Prostate gland (tissue), 2 donors: Measurements from ENCODE around the gene IFT27. TPM values are rescaled to one million over a fixed set of nuclear protein-coding genes. Genes with fewer than 3 reads are reported as not detected.

Experiments used
- DNase-seq: peaks from one replicate; pipeline ENCODE4 v3.0.0-alpha.2; 2019; ENCODE audit warnings: low spot score
- H3K27ac ChIP-seq, 2 donors: fragments of 200-600 bp; sonication (generic); 2 replicates each; pipeline ENCODE4 v1.5.1; 2017 to 2019
- H3K27me3 ChIP-seq: fragments of 200-600 bp; sonication (generic); replicated peaks from 2 replicates; pipeline ENCODE4 v1.5.1; 2019; ENCODE audit not compliant: insufficient read depth
- H3K36me3 ChIP-seq, 2 donors: fragments of 200-600 bp; sonication (generic); 1 replicate in 1 of 2; 2 replicates in 1 of 2; pipeline versions ENCODE4 v1.5.1 to v1.8.1; 2017 to 2019
- H3K4me1 ChIP-seq: fragments of 200-600 bp; sonication (generic); replicated peaks from 2 replicates; pipeline ENCODE4 v1.5.1; 2019
- H3K4me3 ChIP-seq, 2 donors: fragments of 200-600 bp; sonication (generic); 2 replicates each; pipeline ENCODE4 v1.5.1; 2017 to 2019
- H3K9me3 ChIP-seq: fragments of 200-600 bp; sonication (generic); 2 replicates; pipeline ENCODE4 v1.5.1; 2017
- POLR2A ChIP-seq: fragments of 450-650 bp; IDR thresholded peaks from one replicate; pipeline ENCODE4 v1.6.1; 2016; ENCODE audit warnings: antibody characterized with exemption, mild to moderate bottlenecking
- POLR2AphosphoS5 ChIP-seq: sonication (generic); formaldehyde crosslinking; IDR thresholded peaks from one replicate; pipeline ENCODE4 v1.6.1; 2017; ENCODE audit warnings: antibody characterized with exemption
- whole genome bisulfite sequencing: methylation state at CpG from one replicate; pipeline ENCODE4 v1.1.5; 2018; 5-methylcytosine and 5-hydroxymethylcytosine counted together
- intact Hi-C: fragments of 100-400 bp; cut with DNase I; formaldehyde crosslinking; loops from one replicate; pipeline ENCODE4 v1.14.2; 2022
- total RNA-seq, 2 donors: library from RNA; depleted of rRNA; stranded (reverse); fragments of >200 nt; gene quantifications; one replicate each; pipeline ENCODE4 v1.1.0, GENCODE V29; 2016
- TF ChIP-seq, protein P1 (sequence below), 4 experiments: fragments of 200-600 bp in 2 of 4; fragments of 450-650 bp in 2 of 4; sonication (generic) in 2 of 4; IDR thresholded peaks; 1 replicate in 3 of 4; 2 replicates in 1 of 4; pipeline ENCODE4 v1.5.1; 2016 to 2019; ENCODE audit warnings: antibody characterized with exemption in 4 of 4, mild to moderate bottlenecking in 2 of 4, moderate library complexity in 2 of 4

Gene IFT27
- total RNA-seq, 2 donors from 2014 or later: 16.5 to 26.4 TPM

DNA sequence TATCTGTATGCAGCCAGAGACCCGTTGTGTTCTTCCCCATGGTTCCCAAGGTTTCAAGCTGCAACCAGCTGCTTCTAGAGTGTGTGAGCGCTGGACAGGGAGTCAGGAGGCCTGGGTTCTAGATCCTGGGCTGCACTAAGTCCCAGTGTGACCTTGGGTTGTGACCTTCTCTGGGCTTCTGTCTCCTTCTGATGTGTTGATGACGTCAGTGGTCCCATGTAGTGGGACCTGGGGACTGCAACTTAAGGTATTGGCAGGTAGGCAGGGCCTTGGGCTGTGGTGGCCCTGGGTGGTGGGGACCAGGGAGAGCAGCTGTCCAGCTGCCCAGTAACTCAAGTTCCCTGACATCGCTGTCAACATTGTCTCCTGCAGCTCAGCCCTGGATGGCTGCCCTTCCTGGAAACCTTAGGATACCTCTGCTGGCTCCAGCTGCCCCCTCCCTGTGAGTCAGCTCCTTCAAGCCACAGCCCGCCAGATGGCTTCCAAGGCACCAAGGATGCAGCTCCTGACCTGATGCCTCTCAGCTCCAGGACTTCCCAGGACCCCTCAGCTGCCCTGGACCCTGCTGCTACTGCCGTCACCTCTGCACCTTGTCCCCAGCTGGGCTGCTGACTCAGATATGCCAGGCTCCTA, 42.2 kb upstream of the IFT27 start:
- intact Hi-C loops: no loop called here
- H3K27me3 ChIP-seq: peaks cover 31% of the 10 kb centered on the region
- H3K27ac ChIP-seq: no peak overlapping the region
- WGBS: 93% methylated on average over 5 of the region's 6 CpGs
- H3K9me3 ChIP-seq: no peaks in the 10 kb centered on the region
- TF ChIP-seq, protein P1, sequence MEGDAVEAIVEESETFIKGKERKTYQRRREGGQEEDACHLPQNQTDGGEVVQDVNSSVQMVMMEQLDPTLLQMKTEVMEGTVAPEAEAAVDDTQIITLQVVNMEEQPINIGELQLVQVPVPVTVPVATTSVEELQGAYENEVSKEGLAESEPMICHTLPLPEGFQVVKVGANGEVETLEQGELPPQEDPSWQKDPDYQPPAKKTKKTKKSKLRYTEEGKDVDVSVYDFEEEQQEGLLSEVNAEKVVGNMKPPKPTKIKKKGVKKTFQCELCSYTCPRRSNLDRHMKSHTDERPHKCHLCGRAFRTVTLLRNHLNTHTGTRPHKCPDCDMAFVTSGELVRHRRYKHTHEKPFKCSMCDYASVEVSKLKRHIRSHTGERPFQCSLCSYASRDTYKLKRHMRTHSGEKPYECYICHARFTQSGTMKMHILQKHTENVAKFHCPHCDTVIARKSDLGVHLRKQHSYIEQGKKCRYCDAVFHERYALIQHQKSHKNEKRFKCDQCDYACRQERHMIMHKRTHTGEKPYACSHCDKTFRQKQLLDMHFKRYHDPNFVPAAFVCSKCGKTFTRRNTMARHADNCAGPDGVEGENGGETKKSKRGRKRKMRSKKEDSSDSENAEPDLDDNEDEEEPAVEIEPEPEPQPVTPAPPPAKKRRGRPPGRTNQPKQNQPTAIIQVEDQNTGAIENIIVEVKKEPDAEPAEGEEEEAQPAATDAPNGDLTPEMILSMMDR (IDR thresholded peaks at IDR 0.05): no peak
- TF ChIP-seq POLR2AphosphoS5 (no peak), POLR2A (no peak)
- H3K4me1 ChIP-seq: no peaks in the 10 kb centered on the region
- no peak overlapping the region for H3K4me3 ChIP-seq
- DNase-seq: no peak
- no peaks in the 10 kb centered on the region for H3K36me3 ChIP-seq

DNA sequence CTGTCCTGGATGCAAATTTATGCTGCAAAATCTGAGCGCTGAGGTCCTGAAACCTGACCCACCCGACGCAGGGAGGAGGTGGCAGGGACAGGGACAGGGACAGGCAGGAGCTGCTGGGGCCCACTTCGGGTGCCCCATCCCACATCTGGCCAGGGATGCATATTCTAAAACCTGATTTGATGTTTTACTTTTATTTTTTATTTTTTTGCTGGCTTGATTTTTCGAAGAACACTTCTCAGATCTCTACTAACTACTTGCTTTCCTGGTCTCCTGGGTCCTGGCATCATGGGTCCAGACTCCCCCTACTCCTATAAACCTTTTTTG, 41.6 kb upstream of the IFT27 start:
- 49% methylated on average over 5 of the region's 5 CpGs for WGBS
- intact Hi-C loops: no loop called here
- Histone ChIP-seq H3K9me3 (no peaks in the 10 kb centered on the region), H3K27ac (no peak overlapping the region), H3K36me3 (no peaks in the 10 kb centered on the region), H3K4me3 (no peak overlapping the region), H3K27me3 (peaks cover 27% of the 10 kb centered on the region), H3K4me1 (no peaks in the 10 kb centered on the region)
- TF ChIP-seq POLR2AphosphoS5: no peak
- no peak for DNase-seq

DNA sequence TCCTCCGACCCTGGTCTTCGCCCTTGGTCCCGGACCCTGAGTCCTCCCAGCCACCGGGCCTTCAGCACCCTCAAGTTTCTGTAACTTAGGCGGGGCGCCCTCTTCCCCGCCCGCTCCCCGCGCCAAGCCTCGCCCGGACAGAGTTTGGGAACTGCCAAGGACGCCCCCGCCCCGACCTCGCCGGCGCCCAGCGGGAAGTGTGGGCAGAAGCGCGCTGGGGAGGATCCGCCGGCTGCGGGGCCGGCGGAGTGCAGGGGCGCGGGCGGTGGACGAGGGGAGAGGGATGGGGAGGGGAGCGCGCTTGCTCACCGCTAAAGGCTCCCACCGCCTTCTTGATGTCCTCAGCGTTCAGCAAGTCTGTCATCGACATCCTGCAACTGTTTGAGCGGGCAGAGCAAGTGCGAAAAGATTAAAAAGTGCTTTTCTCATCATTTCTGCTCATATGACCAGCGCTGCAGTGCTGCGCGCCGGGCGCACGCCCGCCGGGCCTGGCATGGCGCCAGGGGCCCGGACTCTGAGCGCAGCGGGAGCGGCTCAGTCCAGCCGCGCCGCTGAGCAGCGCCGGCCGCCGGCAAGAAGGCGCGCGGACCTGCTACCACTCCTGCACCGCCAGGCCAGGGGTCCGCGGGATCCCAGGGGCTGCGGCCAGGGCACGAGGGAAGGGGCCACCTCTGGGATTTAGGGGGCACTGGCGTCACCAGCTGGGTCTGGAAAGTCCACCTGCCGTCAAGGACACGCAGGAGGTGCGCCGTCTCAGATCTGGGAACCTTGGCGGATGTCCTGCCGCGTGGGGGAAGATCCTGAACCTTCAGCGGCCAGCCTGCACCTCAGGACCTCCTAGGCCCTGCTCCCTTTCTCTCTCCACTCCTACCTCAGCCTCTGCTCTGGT, 41.0 kb upstream of the IFT27 start, which contains the start of gene PVALB:
TSS of gene PVALB (minus strand) at position 400 of the 889 bp plus-strand sequence. CDS start at position 370, 30 bp downstream.
- no peaks in the 10 kb centered on the region for H3K36me3 ChIP-seq
- TF ChIP-seq POLR2A: no peak
- TF ChIP-seq, protein P1 (IDR thresholded peaks at IDR 0.05): no peak
- no peak for TF ChIP-seq POLR2AphosphoS5
- no peak within 1 kb of the TSS for H3K27ac ChIP-seq
- DNase-seq: no peak
- H3K4me3 ChIP-seq: peak within 1 kb of the TSS; percentile 5 to 11
- WGBS: 1% methylated on average over 72 of the region's 75 CpGs
- H3K4me1 ChIP-seq: no peaks in the 10 kb centered on the region
- H3K9me3 ChIP-seq: no peaks in the 10 kb centered on the region
- intact Hi-C loops: no loop called here
- peaks cover 27% of the 10 kb centered on the region for H3K27me3 ChIP-seq

DNA sequence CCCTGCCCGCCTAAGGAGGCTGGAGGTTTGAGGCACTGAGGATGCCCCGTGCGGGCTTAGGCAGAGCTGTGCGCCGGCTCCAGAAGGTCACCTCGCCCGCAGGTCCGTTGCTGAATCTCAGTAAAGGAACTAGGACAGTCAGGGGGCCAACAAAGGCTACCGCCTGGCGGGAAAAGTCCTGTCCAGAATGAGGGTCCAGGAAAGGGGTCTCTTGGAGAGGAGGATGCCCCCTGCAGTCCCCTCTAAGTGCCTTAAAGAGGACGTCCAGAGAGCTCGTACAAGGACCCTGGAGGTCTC, 40.4 kb upstream of the IFT27 start:
- no peak for TF ChIP-seq POLR2A
- TF ChIP-seq POLR2AphosphoS5: no peak
- TF ChIP-seq, protein P1 (IDR thresholded peaks at IDR 0.05): no peak
- H3K9me3 ChIP-seq: no peaks in the 10 kb centered on the region
- no peak for DNase-seq
- no peak overlapping the region for H3K4me3 ChIP-seq
- peaks cover 27% of the 10 kb centered on the region for H3K27me3 ChIP-seq
- intact Hi-C loops: no loop called here
- H3K27ac ChIP-seq: no peak overlapping the region
- 20% methylated on average over 12 of the region's 12 CpGs for WGBS
- no peaks in the 10 kb centered on the region for H3K4me1 ChIP-seq
- no peaks in the 10 kb centered on the region for H3K36me3 ChIP-seq

DNA sequence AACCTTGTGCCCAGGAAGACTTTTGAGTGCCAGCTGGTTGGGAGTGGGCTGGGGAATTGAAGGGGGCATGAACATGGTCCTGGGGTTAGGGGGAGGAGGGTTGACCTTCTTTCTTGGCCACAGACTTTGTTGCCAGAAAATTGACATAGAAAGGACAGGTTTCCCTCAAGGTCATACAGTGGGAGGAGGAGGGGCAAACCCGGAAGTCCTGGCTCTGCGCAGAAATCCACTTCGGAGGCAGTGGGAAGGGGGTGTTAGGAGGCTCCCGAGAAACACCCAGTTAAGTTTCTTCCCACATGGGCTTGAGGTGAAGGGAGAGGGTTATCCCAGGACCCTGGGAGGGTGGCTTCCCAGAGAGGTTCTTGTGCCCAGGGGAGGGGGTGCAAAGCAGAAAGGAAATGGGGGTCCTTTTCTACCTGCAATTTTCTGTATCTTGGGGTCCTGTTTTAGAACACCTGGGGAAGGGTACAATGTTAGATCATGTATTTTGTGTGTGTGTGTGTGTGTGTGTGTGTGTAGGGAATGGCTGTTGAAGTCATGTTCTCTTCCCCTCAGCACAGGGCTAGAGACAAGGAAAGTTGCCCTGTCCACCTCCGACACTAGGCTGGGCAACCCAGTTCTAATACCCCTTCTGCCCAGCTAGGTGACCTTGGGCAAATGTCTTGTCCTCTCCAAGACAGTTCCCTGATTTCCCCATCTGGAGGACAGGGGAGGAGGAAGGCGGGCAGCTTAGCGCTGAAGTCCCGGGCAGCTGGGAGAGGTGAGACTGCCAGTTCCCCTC, 39.8 kb upstream of the IFT27 start:
- Histone ChIP-seq H3K4me3 (no peak overlapping the region), H3K27me3 (peaks cover 27% of the 10 kb centered on the region), H3K9me3 (no peaks in the 10 kb centered on the region), H3K4me1 (no peaks in the 10 kb centered on the region), H3K27ac (no peak overlapping the region), H3K36me3 (no peaks in the 10 kb centered on the region)
- WGBS: 45% methylated on average over 8 of the region's 8 CpGs
- no peak for DNase-seq
- TF ChIP-seq POLR2A: no peak
- no peak for TF ChIP-seq POLR2AphosphoS5
- TF ChIP-seq, protein P1 (IDR thresholded peaks at IDR 0.05): no peak
- intact Hi-C loops: no loop called here
